K562 (cell line): ENCODE data around the gene GALM. TPM values are rescaled to one million over a fixed set of nuclear protein-coding genes. Genes with fewer than 3 reads are reported as not detected.

Source experiments
- ATAC-seq: fragments of 200-7000 bp; cut with Tn5 transposase; 3 replicates; pipeline ENCODE4 v1.9.1; 2020; ENCODE audit warnings: moderate library complexity
- BruUV-seq: library from RNA; stranded (reverse); fragments of 400-500 nt; replicated peaks from 2 replicates; lab custom pipeline; 2021; lab: Mats Ljungman, UMichigan
- CTCF ChIA-PET: fragments of 300-600 bp; formaldehyde crosslinking; extraction: SDS; loops from one replicate; lab custom pipeline; 2021; ENCODE audit warnings: low intra/inter-chr PET ratio; lab: Yijun Ruan, JAX
- POLR2A ChIA-PET: fragments of 300-600, 350-650 bp; sonication (Branson Sonifier 250); formaldehyde crosslinking; extraction: SDS; loops from one replicate; lab custom pipeline; 2021; ENCODE audit warnings: antibody characterized with exemption, inconsistent platforms; lab: Yijun Ruan, JAX
- DNase-seq, 4 experiments: peaks; one replicate each; pipeline versions ENCODE4 v3.0.0 to v3.0.0-alpha.2; 2011 to 2018; ENCODE audit warnings: low spot score in 3 of 4, mixed read lengths in 3 of 4; ENCODE audit errors: extremely low read depth in 1 of 4
- FAIRE-seq: peaks from 2 replicates; lab custom pipeline; 2011; peaks lifted over from hg19 to GRCh38; lab: Jason Lieb, UNC
- H2AFZ ChIP-seq: 2 replicates; pipeline ENCODE4 v1.6.0; 2011; ENCODE audit warnings: low read depth, low read length, control low read depth, inconsistent platforms
- H3K27ac ChIP-seq: fragments of 200-600 bp; 3 replicates; pipeline ENCODE4 v1.8.0; 2011; ENCODE audit warnings: low read depth, mild to moderate bottlenecking, control low read depth, inconsistent platforms, low read length, moderate library complexity, mixed read lengths; ENCODE audit errors: extremely low read depth
- H3K27me3 ChIP-seq, 2 experiments: fragments of 300-600 bp in 1 of 2; 2 replicates in 1 of 2; 3 replicates in 1 of 2; pipeline versions ENCODE4 v1.6.0 to v1.8.0; 2011; ENCODE audit warnings: inconsistent platforms in 2 of 2, low read length in 2 of 2, mild to moderate bottlenecking in 1 of 2, mixed read lengths in 1 of 2, moderate library complexity in 1 of 2; ENCODE audit not compliant: control insufficient read depth in 2 of 2, insufficient read depth in 2 of 2
- H3K36me3 ChIP-seq: fragments of 300-600 bp; 3 replicates; pipeline ENCODE4 v1.8.0; 2011; ENCODE audit warnings: mild to moderate bottlenecking, low read length, inconsistent platforms; ENCODE audit not compliant: control insufficient read depth, insufficient read depth
- H3K4me1 ChIP-seq, 2 experiments: fragments of 200-600 bp in 1 of 2; replicated peaks in 1 of 2; 2 replicates in 1 of 2; 3 replicates in 1 of 2; pipeline versions ENCODE4 v1.5.1 to v1.8.0; 2011; ENCODE audit warnings: inconsistent platforms in 2 of 2, low read length in 2 of 2, mild to moderate bottlenecking in 1 of 2, mixed read lengths in 1 of 2, moderate library complexity in 1 of 2; ENCODE audit not compliant: control insufficient read depth in 2 of 2, insufficient read depth in 2 of 2
- H3K4me2 ChIP-seq: 2 replicates; pipeline ENCODE4 v1.6.1; 2011; ENCODE audit warnings: low read length, control low read depth, inconsistent platforms, mixed read lengths; ENCODE audit not compliant: insufficient read depth
- H3K4me3 ChIP-seq: fragments of 200-600 bp; sonication (generic), shearing (Covaris generic); 2 replicates; pipeline ENCODE4 v1.5.1; 2016; ENCODE audit warnings: control low read depth, inconsistent platforms
- H3K79me2 ChIP-seq: fragments of 200-600 bp; 3 replicates; pipeline ENCODE4 v1.8.0; 2011; ENCODE audit warnings: low read length, inconsistent platforms; ENCODE audit not compliant: control insufficient read depth, insufficient read depth
- H3K9ac ChIP-seq, 2 experiments: 2 replicates each; pipeline versions ENCODE4 v1.6.0 to v1.6.1; 2011; ENCODE audit warnings: low read depth in 2 of 2, low read length in 2 of 2, control low read depth in 1 of 2, inconsistent platforms in 1 of 2, mild to moderate bottlenecking in 1 of 2, mixed read lengths in 1 of 2; ENCODE audit not compliant: insufficient read depth in 1 of 2
- H3K9me1 ChIP-seq: one replicate; pipeline ENCODE4 v1.6.0; 2011; ENCODE audit warnings: inconsistent platforms, mild to moderate bottlenecking, low read length, moderate library complexity; ENCODE audit not compliant: control insufficient read depth, insufficient read depth
- H3K9me3 ChIP-seq: replicated peaks from 2 replicates; pipeline ENCODE4 v1.5.1; 2011; ENCODE audit warnings: low read depth, low read length, inconsistent platforms; ENCODE audit not compliant: control insufficient read depth, insufficient read depth
- H4K20me1 ChIP-seq: replicated peaks from 2 replicates; pipeline ENCODE4 v1.6.1; 2011; ENCODE audit warnings: low read length, inconsistent platforms, mixed read lengths; ENCODE audit not compliant: control insufficient read depth, insufficient read depth
- ARHGAP35 ChIP-seq: fragments of 450-650 bp; IDR thresholded peaks from 2 replicates; pipeline ENCODE4 v1.6.1; 2018; ENCODE audit not compliant: partially characterized antibody
- CBX3 ChIP-seq, 2 experiments: IDR thresholded peaks; 1 replicate in 1 of 2; 2 replicates in 1 of 2; pipeline ENCODE4 v1.6.1; 2012; ENCODE audit warnings: inconsistent platforms in 2 of 2, low read length in 2 of 2, borderline replicate concordance in 1 of 2, control low read depth in 1 of 2
- HDAC1 ChIP-seq, 2 experiments: fragments of 450-650 bp; IDR thresholded peaks; 2 replicates each; pipeline ENCODE4 v1.6.1; 2016 to 2017; ENCODE audit warnings: inconsistent platforms in 1 of 2, mild to moderate bottlenecking in 1 of 2, moderate library complexity in 1 of 2
- RAD21 ChIP-seq, 2 experiments: fragments of 250-450 bp in 1 of 2; fragments of 450-650 bp in 1 of 2; sonication (Bioruptor Pico) in 1 of 2; formaldehyde crosslinking in 1 of 2; IDR thresholded peaks in 1 of 2; conservative IDR thresholded peaks in 1 of 2; 2 replicates each; pipeline versions ENCODE4 v1.4.0 to v1.8.0; 2020 to 2022; ENCODE audit warnings: mild to moderate bottlenecking in 2 of 2, moderate library complexity in 1 of 2
- SMAD2 ChIP-seq: fragments of 150-350 bp; IDR thresholded peaks from 2 replicates; pipeline ENCODE4 v1.6.1; 2014; ENCODE audit warnings: low read depth, mild to moderate bottlenecking, low read length
- TEAD4 ChIP-seq, 2 experiments: sonication (generic) in 1 of 2; formaldehyde crosslinking in 1 of 2; IDR thresholded peaks; 2 replicates each; pipeline versions ENCODE4 v1.6.1 to v1.8.0; 2012 to 2022; ENCODE audit warnings: borderline replicate concordance in 1 of 2, inconsistent platforms in 1 of 2, low read length in 1 of 2, mild to moderate bottlenecking in 1 of 2, missing genetic modification reagents in 1 of 2
- TRIM24 ChIP-seq, 2 experiments: fragments of 450-650 bp; IDR thresholded peaks; 2 replicates each; pipeline ENCODE4 v1.6.1; 2016
- ZBTB7A ChIP-seq: IDR thresholded peaks from 2 replicates; pipeline ENCODE4 v1.6.1; 2011; ENCODE audit warnings: low read depth, mild to moderate bottlenecking, low read length, moderate library complexity, borderline replicate concordance; ENCODE audit not compliant: control insufficient read depth
- ZNF280A ChIP-seq: fragments of 450-650 bp; IDR thresholded peaks from 2 replicates; pipeline ENCODE4 v1.6.1; 2018; ENCODE audit warnings: mild to moderate bottlenecking, low read depth; ENCODE audit not compliant: partially characterized antibody
- ZNF695 ChIP-seq: fragments of 450-650 bp; formaldehyde crosslinking; IDR thresholded peaks from 2 replicates; pipeline ENCODE4 v1.4.0; 2020; ENCODE audit warnings: mild to moderate bottlenecking, moderate library complexity
- WGBS: fragments of 100-300 bp; shearing (Covaris generic); methylation state at CpG from one replicate; pipeline ENCODE4 v1.1.6; 2016; ENCODE audit warnings: low coverage, mixed read lengths; ENCODE audit not compliant: insufficient coverage; ENCODE audit errors: missing lambda C conversion rate; 5-methylcytosine and 5-hydroxymethylcytosine counted together
- in situ Hi-C: fragments of 300-500 bp; cut with MboI; formaldehyde crosslinking; loops from 4 replicates; pipeline ENCODE4 v1.15.0; 2018; ENCODE audit warnings: inconsistent platforms, mixed read lengths
- intact Hi-C: fragments of 100-400 bp; cut with micrococcal nuclease; formaldehyde crosslinking; loops from 2 replicates; pipeline ENCODE4 v1.14.2; 2022
- polyA plus RNA-seq, 8 experiments: library from polyadenylated mRNA; depleted of rRNA in 4 of 8; stranded (reverse) in 5 of 8; unstranded in 3 of 8; fragments of >200 nt; fragmentation: Nextera tagmentation in 2 of 8; fragmentation: Illumina TruSeq in 1 of 8; extraction: Ambion mirVana in 2 of 8; extraction: Trizol in 1 of 8; gene quantifications; 2 replicates each; pipeline versions ENCODE4 v1.2.1 to v1.2.3, GENCODE V29; 2011 to 2014; ENCODE audit warnings: inconsistent platforms in 1 of 8, missing spikeins in 1 of 8
- total RNA-seq, 7 experiments: library from RNA; depleted of rRNA in 6 of 7; stranded (reverse); fragments of >200 nt in 6 of 7; fragmentation: Illumina TruSeq in 2 of 7; extraction: Trizol in 2 of 7; gene quantifications; 2 replicates each; pipeline versions ENCODE4 v1.2.1 to v1.2.3, GENCODE V29; 2011 to 2021; ENCODE audit warnings: low replicate concordance in 1 of 7
- TF ChIP-seq, protein P1 (sequence below): fragments of 250-450 bp; sonication (Bioruptor Pico); IDR thresholded peaks from 2 replicates; pipeline ENCODE4 v1.4.0; 2020; ENCODE audit warnings: mild to moderate bottlenecking, moderate library complexity
- TF ChIP-seq, protein P2 (sequence below), 2 experiments: fragments of 450-650 bp; conservative IDR thresholded peaks; 2 replicates each; pipeline ENCODE4 v1.6.1; 2017; ENCODE audit warnings: mild to moderate bottlenecking in 2 of 2, moderate library complexity in 2 of 2

Gene GALM
- total and polyA plus RNA-seq, 9 of the 15 experiments (the other 6 are each of a cell fraction or from before 2014, with no cell fraction given): 22.1 to 51.7 (median 27.9) TPM

GRCh38 chr2:38737925-38738324 lies 72.0 kb downstream of the GALM start (continued):
- TF ChIP-seq HDAC1 (IDR thresholded peaks at IDR 0.05): no peak
- no peak for TF ChIP-seq ARHGAP35
- TF ChIP-seq, all 486 proteins: peak for 0

DNA sequence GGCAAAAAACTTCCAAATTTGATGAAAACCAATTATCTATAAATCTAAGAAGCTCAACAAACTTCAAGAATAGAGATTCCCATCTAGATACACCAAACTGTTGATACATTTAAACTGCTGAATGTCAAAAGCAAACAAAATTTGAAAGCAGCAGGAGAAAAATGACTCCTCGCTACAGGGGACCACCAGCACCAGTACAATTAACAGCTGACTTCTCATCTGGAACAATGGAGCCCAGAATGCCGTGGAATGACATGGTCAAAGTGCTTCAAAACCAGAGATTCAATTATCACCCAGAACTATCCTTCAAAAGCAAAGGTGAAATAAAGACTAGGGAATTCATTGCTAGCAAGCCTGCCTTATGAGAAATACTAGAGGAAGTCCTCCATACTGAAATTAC lies 73.6 kb downstream of the GALM start:
- Histone ChIP-seq H3K9me3 (peaks cover 4% of the 10 kb centered on the region; the same call in 1 of the 2 replicates), H3K79me2 (peaks cover 7% of the 10 kb centered on the region; the same call in 2 of the 3 replicates), H2AFZ (no peak overlapping the region), H3K27ac (no peak overlapping the region), H3K27me3 (no peaks in the 10 kb centered on the region), H3K4me3 (no peak overlapping the region), H3K9me1 (no peaks in the 10 kb centered on the region), H3K9ac (no peak overlapping the region), H3K4me2 (no peak overlapping the region), H3K36me3 (peaks cover 60% of the 10 kb centered on the region), H4K20me1 (no peaks in the 10 kb centered on the region; the same call in 1 of the 2 replicates), H3K4me1 (no peaks in the 10 kb centered on the region)
- no peak for FAIRE-seq
- no peak for ATAC-seq
- CTCF ChIA-PET: interaction anchor here (0.7 kb wide), 1 partner anchor 754 kb away, joined by 3 read pairs; no protein-coding TSS in a partner anchor
- POLR2A ChIA-PET: interaction anchor here (0.6 to 3.7 kb wide), 5 partner anchors 9 to 19 kb away, joined by 3 to 23 read pairs (median 4); partner anchors contain the start of gene SRSF7
- BruUV-seq: no TSS peak
- WGBS: 100% methylated on average over 2 of the region's 2 CpGs
- in situ Hi-C loops (loop anchor here (10.0 to 25.0 kb wide), 2 partner anchors 435 to 752 kb away; no protein-coding TSS in a partner anchor), intact Hi-C loops (no loop called here)
- peak in 2 of 4 experiments; percentile 22 to 34 for DNase-seq
- TF ChIP-seq TRIM24 (IDR thresholded peaks at IDR 0.05): peak in 1 of 2 experiments; percentile 53; a peak in 1 of 4 replicates
- TF ChIP-seq, protein P1, sequence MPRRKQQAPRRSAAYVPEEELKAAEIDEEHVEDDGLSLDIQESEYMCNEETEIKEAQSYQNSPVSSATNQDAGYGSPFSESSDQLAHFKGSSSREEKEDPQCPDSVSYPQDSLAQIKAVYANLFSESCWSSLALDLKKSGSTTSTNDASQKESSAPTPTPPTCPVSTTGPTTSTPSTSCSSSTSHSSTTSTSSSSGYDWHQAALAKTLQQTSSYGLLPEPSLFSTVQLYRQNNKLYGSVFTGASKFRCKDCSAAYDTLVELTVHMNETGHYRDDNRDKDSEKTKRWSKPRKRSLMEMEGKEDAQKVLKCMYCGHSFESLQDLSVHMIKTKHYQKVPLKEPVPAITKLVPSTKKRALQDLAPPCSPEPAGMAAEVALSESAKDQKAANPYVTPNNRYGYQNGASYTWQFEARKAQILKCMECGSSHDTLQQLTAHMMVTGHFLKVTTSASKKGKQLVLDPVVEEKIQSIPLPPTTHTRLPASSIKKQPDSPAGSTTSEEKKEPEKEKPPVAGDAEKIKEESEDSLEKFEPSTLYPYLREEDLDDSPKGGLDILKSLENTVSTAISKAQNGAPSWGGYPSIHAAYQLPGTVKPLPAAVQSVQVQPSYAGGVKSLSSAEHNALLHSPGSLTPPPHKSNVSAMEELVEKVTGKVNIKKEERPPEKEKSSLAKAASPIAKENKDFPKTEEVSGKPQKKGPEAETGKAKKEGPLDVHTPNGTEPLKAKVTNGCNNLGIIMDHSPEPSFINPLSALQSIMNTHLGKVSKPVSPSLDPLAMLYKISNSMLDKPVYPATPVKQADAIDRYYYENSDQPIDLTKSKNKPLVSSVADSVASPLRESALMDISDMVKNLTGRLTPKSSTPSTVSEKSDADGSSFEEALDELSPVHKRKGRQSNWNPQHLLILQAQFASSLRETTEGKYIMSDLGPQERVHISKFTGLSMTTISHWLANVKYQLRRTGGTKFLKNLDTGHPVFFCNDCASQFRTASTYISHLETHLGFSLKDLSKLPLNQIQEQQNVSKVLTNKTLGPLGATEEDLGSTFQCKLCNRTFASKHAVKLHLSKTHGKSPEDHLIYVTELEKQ (CRISPR knock-in tag): no peak
- peak in 1 of 2 experiments; percentile 37; a peak in 1 of 4 replicates for TF ChIP-seq RAD21 (CRISPR knock-in tag; conservative IDR thresholded peaks at IDR 0.05 in 1 of 2, IDR thresholded peaks at IDR 0.05 in 1 of 2)
- TF ChIP-seq ZNF280A: peak; percentile 42
- TF ChIP-seq ZBTB7A: peak; percentile 30; the same call in 1 of the 2 replicates
- TF ChIP-seq SMAD2: no peak
- TF ChIP-seq, protein P2, sequence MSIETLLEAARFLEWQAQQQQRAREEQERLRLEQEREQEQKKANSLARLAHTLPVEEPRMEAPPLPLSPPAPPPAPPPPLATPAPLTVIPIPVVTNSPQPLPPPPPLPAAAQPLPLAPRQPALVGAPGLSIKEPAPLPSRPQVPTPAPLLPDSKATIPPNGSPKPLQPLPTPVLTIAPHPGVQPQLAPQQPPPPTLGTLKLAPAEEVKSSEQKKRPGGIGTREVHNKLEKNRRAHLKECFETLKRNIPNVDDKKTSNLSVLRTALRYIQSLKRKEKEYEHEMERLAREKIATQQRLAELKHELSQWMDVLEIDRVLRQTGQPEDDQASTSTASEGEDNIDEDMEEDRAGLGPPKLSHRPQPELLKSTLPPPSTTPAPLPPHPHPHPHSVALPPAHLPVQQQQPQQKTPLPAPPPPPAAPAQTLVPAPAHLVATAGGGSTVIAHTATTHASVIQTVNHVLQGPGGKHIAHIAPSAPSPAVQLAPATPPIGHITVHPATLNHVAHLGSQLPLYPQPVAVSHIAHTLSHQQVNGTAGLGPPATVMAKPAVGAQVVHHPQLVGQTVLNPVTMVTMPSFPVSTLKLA (conservative IDR thresholded peaks at IDR 0.05): no peak
- peak; percentile 11; the same call in 1 of the 2 replicates for TF ChIP-seq TEAD4 (IDR thresholded peaks at IDR 0.05; ENCODE audit: low read length)
- TF ChIP-seq TEAD4 (CRISPR knock-in tag; IDR thresholded peaks at IDR 0.05; ENCODE audit: borderline replicate concordance): no peak
- no peak for TF ChIP-seq ZNF695 (CRISPR knock-in tag)
- peak in 1 of 2 experiments; percentile 99; a peak in 2 of 3 replicates for TF ChIP-seq CBX3 (IDR thresholded peaks at IDR 0.05; ENCODE audit: borderline replicate concordance in 1 of 2, low read length in 2 of 2)
